ENCODE measurements around the gene SBK2.

- TF ChIP-seq CTCF (IDR thresholded peaks at IDR 0.05; ENCODE audit: borderline replicate concordance, extremely low read depth, low read length, poor library complexity, severe bottlenecking) (no peak), EZH2 (IDR thresholded peaks at IDR 0.05; ENCODE audit: borderline replicate concordance, low read depth, low read length, severe bottlenecking) (no peak)
Measured at GRCh38 chr19:55529636-55530234, 7.2 kb downstream of the SBK2 start.
